Measurements from ENCODE around the gene PSME1.
A peak's percentile ranks its signal among the peaks of the same experiment; 100 is the strongest.
"Not testable (repeated sequence)": the region's sequence is repeated elsewhere in the genome, so short reads cannot be mapped to it uniquely, and the experiment has no call there.

The PSME1 gene

DNA sequence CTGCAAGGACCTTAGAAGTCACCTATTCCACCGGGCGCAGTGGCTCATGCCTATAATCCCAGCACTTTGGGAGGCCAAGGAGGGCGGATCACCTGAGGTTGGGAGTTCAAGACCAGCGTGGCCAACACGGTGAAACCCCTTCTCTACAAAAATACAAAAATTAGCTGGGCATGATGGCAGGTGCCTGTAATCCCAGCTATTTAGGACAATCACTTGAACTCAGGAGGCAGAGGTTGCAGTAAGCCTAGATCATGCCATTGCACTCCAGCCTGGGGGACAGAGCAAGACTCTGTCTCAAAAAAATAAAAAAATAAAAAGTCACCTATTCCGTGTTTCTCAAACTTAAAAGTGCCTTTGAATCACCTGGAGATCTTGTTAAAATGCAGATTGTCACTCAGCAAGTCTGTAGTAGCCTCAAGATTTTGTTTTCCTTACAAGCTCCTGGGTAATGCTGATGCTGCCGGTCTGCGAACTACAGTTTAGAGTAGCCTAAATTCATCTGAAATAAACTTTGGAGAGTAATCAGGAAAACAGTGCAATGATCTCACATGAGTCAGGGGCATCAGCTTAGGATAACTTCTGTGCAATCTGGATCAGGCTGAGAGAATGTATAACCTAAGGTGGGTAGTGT, 30.3 kb upstream of the PSME1 start:
- not testable (repeated sequence) for DNase-seq

DNA sequence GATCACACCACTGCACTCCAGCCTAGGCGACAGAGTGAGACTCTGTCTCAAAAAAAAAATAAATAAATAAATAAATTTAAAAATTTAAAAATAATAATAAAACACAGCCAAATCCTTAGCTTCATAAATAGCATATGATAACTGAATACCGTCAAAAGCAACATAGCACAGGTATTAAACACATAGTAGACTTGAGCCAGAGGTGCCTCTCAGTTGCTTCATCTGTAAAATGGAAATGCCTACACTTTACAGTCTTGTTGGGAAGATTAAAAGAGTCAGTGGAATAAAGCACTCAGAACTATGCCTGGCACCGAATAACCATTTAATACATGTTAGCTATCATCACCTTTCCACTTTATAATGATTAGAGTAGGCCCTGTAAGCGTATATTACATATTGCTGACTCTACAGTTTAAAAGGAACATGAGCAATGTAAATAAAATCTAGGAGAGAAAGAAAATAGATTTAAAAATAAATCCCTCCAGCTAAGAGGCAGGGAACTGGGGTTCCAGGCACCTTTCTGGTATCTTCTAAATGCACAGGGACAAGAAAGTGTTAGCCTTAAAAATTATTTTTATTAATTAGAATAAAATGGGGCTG, 29.2 kb upstream of the PSME1 start:
- DNase-seq, result no peak

DNA sequence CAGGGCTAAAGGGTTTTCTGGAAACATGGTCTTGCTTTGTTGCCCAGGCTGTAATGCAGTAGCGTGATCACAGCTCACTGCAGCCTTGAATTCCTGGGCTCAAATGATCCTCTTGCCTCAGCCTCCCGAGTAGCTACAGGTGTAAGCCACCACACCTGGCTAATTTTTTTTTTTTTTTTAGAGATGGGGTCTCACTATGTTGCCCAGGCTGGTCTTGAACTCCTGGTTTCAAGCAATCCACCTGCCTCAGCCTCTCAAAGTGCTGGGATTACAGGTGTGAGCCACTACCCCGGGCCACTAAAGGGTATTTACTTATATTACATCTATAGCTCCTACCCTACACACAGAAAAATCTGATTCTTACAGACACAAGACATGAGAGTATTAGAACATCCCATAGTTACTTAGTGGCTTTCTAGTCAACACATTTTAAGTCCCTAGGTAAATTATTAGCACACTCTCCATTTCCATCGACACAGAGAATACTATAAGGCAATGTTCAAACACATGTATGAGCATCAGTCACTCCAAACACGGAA, 27.6 kb upstream of the PSME1 start:
- DNase-seq, result no peak

DNA sequence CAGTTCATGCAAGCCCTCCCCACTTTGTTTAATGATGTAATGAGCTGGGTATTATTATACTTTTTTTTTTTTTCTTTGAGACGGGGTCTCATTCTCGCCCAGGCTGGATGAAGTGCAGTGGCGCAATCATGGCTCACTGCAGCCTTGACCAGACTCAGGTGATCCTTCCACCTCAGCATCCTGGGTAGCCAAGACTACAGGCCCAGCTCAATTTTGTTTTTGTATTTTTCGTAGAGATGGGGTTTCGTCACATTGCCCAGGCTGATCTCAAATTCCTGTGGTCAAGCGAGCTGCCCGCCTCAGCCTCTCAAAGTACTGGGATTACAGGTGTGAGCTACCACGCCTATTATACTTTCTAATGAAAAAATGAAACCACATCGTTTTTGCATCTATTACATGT, 25.9 kb upstream of the PSME1 start:
- DNase-seq, result no peak

DNA sequence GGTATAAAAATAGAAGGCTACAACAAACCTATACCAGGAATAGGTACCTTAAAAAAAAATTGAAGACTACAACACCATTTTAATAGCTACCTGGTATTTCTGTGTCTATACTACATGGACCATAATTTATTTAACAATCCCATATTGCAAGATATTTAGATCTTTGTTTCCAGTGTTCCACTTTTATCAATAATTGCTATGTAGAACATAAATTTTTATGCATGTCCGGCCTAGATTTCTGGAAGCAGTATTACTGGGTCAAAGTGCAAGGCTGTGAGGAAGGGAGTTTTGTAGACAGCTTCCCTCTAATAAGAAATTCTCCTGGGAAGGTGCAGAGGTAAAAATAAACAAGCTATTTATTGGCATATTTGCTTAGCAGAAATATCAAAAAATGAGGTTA, 25.5 kb upstream of the PSME1 start:
- DNase-seq, result no peak

DNA sequence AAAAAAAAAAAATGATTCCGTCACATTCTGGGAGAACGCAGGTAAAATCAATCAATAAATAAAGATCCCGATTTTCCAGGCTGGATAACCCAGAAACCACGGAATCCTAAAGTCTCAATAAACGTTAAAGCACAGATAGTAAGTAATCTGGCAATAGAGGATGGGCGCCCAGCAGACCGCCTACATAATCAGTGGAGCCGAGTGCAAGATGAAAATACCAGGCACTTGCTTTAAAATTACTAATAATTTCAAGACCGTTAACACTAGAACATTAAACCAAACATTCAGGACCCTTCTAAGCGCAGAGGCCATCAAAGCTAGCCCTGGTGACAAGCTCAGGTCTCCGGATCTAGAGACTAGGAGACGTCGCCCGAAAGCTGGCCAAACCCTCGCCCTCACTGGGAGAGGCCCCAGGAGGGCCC, 22.6 kb upstream of the PSME1 start:
- no peak for DNase-seq

DNA sequence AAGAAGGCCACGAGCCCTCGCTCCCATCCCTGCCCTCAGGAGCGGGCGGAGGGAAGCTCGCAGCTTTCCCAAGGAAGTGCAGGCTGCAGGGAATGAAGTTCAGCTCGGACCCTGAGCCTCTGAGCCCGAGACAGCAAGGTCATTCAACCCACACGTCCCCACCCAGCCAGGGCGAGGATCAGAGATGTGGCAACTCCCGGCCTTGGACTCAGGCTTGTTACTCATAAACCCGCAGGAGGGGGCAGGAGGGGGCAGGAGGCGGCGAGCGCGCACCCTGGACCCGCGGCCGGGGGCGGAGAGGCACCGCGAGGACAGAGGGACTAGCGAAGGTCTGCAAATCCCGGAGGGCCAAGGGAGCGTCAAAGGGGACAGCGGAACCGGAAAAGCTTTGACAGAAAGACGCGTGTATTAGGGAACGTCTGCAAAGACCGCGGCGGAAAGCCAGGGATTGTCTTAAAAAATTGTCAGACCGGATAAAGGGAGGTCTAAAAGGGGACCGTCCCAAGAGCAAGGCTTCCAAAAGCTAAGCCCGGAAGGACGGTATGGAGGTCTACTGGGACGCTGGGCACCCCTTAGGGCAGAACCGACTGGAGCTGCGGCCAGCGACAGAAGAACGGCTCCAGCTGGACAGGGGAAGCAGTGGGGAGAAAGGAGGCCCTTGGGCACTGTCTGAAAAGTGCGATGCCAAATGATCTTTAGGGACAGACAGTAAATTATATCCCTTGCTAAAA, 22.0 kb upstream of the PSME1 start:
- DNase-seq, result peak; percentile 92

DNA sequence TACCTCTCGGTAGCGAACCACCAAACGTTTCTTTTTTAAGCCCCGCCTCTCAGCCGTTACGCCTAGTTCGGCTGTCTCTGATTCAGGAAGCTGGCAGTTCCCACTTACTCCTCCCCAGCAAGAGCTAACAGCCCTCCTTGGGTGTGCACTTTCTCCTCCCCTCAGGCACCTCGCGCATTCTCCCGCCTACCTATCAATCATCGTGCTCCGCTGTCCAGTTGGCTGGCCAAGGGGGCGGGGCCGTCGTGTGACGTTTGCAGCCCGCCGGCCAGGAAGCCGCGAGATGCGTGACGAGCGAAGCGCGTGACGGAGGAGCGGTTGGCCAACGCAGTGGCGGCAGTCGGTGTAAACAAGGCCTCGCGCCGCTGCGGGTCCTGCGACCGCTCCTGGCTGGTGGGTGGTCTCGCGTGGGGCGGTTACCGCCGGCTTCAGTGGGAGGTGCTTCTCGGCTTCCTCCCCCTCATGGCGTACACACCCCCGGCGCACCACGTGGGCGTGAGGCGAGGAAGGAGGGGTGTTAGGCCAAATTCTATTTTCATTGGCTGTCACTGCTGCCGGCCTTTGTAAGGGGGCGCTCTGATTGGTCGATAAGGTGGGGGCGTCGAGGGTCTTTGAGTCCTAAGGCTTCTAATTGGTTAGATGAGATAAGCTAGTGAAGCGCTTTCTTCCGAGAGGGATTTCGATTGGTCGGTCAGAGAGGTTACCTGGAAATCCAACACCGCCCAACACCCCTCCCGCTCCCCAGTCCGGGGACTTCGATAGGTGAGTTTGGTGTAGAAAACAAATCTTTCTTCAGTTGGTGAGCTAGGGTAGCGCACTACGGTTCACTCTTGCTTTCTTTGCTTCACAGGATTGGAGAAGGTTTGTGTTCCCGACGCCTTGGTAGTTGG, 21.2 kb upstream of the PSME1 start, which contains the start of the genes DCAF11 and NRL:
Gene DCAF11 (plus strand): TSS at position 246 of the 890 bp plus-strand sequence. CDS start 818 bp downstream, outside the sequence.
Gene NRL (minus strand): TSS at position 418 of the 890 bp plus-strand sequence. CDS start 32,101 bp downstream, outside the sequence.
- DNase-seq, result peak; percentile 100

DNA sequence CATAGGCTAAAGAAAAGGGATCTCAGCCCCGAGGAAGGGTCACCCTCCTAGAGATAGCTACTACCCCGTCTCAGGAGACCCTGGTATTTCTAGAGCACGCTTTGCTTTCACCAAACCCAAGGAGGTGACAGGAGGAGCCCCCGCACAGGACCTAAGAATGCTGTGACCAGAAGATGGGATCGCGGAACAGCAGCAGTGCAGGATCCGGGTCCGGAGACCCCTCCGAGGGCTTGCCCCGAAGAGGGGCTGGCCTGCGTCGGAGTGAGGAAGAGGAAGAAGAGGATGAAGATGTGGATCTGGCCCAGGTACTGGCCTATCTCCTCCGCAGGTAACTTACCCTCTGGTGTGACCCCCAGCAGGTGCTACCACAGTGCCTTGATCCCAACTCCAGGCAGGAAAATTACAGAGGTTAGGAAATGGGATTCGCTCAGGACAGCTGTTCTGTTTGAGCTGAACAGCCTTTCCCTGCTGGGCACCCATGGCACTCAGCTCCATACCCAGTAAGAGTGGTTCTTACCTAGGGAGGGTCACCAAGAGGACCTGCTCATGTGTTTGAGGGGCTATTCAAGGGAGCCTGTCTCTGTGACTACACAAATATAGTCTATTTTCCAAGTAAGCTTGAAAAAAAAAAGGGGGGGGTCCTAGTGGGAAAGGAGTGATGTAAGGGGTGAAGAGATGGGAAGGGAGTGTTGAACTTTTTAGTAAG, 20.4 kb upstream of the PSME1 start:
- no peak for DNase-seq

DNA sequence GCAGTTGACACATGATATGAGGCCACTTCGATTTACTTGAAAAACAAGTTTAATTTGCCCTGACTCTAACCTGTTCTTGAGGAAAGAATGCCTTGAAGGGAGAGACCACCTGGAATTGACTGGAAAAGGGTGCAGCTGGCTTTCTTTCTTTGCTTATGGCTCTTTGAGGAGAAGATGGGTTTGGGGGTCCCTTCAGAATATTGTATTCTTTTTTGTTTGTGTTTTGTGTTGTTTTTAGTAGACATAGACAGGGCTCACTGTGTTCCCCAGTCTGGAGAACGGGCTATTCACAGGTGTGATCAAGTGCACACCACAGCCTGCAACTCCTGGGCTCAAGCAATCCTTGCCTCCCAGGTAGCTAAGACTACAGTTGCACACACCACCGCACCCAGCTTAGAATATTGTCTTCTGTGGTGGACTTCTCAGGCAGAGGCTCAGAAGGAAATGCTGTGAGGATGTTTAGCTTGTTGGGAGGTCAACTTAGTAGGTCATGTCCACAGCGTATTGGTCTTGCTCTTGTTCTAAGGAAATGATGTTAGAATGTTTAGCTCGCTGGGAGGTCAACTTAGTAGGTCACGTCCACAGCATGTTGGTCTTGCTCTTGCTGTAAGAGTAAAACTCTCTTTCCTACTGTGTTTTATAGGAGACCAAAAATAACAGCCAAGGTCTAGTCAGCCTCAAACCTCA, 19.7 kb upstream of the PSME1 start:
- no peak for DNase-seq

DNA sequence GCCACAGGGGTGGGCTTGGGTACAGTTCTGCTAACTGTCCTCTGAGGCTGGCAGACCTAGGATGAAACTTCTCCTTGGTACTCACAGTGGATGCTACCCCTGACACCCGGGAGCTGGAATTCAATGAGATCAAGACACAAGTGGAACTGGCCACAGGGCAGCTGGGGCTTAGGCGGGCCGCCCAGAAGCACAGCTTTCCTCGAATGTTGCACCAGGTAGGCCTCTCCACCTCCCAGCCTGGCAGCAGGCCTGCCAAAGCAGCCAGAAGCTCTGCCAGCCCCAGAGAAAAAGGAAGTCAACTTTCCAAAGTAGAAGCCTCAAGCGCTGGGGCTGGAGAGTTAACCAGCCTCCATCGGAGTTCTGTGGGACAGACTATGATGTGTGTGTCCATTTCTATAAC, 18.8 kb upstream of the PSME1 start:
- no peak for DNase-seq

DNA sequence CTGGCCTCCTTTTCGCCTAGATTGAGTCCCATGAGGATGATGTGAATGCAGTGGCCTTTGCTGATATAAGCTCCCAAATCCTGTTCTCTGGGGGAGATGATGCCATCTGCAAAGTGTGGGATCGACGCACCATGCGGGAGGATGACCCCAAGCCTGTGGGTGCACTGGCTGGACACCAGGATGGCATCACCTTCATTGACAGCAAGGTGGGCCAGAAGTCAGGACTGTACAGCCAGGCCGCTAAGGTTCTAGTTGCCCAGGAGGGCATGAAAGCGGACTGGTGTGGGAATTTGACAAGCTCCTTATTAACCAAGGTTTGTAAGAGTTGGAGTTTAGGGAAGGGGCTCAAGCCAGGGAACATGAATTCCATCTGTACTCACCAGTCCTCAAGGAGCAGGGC, 16.3 kb upstream of the PSME1 start:
- no peak for DNase-seq

DNA sequence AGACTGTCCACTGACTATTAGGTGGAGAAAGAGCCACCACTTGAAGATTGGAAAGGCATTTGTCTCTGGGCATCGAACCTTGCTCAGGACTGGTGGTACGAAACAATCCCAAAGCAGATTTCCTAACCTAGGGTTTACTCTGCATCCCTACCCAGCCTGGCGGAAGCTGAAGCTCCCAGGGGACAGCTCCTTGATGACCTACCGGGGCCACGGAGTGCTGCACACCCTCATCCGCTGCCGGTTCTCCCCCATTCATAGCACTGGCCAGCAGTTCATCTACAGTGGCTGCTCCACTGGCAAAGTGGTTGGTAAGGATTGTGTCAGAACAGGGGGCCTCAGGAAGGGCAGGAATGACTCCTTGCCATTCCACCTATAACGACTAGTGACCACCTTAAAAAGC, 14.8 kb upstream of the PSME1 start:
- no peak for DNase-seq

DNA sequence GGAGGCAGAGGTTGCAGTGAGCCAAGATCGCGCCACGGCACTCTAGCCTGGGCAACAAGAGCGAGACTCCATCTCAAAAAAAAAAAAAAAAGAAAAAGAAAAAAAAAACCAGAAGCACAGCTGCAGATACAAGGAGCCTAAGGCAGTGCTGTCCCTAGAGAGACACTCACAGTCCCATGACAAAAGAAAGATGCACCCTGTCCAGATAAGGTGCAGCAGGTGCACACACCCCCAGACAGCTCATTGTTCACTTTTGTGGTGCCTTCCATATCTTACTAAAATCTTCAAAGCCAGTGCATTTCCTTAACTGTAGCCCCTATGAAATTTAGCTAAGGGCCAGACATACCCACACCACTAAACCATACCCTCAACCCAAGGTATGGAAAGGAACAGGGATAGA, 13.6 kb upstream of the PSME1 start:
- DNase-seq, result no peak

DNA sequence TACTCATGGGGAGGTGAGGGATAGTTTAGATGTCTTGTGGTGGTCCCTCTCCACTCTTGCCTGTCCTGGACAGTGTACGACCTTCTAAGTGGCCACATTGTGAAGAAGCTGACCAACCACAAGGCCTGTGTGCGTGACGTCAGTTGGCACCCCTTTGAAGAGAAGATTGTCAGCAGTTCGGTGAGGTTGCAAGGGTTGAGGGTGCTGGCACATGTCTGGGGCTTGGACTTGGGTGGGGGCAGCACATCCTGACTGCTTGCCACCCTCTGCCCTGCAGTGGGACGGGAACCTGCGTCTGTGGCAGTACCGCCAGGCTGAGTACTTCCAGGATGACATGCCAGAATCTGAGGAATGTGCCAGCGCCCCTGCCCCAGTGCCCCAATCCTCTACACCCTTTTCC, 13.1 kb upstream of the PSME1 start:
- no peak for DNase-seq

DNA sequence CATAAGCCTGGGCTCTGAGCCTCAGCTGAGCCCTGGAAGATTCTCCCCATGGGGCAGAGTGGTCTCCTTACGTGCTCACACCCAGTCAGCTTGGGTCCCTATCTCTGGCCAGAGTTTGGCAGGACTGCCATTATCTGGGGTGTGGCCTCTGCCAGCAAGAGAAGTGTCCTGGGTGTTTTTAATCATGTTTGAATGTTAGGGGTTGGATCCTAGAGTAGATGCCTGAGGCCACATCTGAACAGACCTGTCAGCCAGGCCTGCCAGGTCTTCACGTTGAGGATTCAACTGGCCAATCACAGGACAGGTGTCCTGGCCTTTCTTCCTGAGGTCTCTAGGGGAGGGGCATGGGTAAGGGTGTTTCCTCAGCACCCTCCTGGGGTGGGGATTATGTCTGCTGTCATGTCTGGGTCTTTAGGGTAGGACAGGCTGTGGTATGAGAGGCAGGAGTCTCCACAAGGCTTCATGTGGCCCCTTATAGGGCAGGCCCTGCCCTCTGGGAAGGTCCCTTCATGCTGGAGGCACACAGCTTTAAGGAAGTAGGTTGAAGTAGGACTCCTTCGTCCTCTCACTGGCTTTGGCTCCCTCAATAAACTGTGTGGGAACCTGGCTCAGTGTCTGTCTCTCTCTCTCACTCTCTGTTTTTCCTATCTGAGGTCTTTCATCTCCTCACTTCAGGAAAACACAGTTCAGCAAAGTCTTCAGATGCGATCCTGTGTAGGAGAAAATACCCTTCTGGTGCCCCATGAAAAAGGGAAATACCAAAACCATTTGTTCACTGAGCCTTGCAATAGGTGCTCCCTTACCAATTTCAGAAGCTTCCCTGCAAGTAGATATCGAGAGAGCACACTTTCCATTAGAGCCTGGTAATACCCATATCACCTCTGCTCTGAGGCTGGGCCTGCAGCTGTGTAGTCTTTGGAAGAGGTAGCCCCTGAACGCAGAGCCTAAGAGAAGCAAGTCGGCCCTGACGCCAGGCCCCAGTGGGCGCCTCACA, 12.3 kb upstream of the PSME1 start:
- DNase-seq, result no peak

DNA sequence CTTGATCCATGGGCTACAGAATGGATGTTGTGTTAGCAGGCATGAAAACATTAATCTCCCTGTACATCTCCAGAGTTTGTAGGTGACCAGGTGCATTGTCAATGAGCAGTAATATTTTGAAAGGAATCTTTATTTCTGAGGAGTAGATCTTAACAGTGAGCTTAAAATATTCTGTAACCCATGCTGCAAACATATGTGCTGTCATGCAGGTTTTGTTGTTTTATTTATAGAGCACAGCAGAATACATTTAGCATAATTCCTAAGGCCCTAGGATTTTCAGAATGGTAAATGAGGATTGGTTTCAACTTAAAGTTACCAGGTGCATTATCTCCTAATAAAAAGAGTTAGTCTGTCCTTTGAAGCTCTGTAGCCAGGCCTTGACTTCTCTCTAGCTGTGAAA, 9.1 kb upstream of the PSME1 start:
- no peak for DNase-seq

DNA sequence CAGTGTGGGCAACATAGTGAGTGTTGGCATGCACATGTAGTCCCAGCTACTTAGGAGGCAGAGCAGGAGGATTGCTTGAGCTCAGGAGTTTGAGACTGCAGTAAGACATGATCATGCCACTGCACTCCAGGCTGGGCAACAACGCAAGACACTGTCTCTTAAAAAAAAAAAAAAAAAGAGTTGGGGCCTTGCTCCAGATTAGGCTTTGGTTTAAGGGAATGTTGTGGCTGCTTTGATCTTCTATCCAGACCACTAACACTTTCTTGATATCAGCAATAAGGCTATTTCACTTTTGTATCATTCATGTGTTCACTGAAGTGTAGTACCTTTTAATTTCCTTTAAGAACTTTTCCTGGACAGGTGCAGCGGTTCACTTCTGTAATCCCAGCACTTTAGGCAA, 8.3 kb upstream of the PSME1 start:
- no peak for DNase-seq

DNA sequence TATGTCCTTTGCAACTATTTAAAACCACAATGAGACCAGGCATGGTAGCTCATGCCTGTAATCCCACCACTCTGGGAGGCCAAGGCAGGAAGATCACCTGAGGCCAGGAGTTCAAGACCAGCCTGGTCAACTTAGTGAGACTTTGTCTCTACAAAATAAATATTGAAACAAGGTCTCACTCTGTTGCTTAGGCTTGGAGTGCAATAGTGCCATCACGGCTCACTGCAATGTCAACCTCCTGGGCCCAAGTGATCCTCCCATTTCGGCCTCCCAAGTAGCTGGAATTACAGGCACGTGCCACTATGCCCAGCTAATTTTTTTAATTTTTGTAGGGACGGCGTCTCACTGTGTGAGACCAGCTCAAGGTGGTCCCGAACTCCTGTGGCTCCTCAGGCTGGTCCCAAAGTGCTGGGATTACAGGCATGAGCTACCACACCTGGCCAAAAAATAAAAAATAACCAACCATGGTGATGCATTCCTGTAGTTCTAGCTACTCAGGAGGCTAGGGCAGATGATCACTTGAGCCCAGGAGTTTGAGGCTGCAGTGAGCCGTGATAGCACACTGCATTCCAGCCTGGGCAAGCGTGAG, 6.5 kb upstream of the PSME1 start:
- DNase-seq, result no peak

DNA sequence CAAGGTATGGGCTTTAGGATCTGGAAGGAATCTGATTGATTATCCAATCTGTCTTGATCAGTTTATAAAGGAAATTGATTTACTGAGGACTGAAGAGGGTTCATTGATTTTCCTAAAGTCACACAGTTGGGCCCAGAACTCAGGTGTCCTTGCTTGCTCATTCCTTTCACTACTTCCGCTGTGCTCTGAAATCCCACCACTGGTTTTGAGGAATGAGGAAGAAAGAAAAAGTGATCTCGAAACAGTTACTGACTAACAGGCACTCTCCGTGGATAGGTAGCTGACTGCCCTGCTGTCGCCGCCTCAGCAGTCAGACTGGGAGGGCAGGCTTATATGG, 5.6 kb upstream of the PSME1 start, which contains the start of gene FITM1:
Gene FITM1 (plus strand): TSS at position 280 of the 337 bp plus-strand sequence. CDS start 905 bp downstream, outside the sequence.
- DNase-seq, result no peak
